Caco-2 (cell line): ENCODE measurements around the gene HSDL1. TPM values are rescaled to one million over a fixed set of nuclear protein-coding genes. Genes with fewer than 3 reads are reported as not detected.

ENCODE experiments used
- BruUV-seq: library from RNA; stranded (reverse); fragments of 400-500 nt; replicated peaks from 2 replicates; lab custom pipeline; 2021; lab: Mats Ljungman, UMichigan
- CTCF ChIA-PET: fragments of 300-600 bp; sonication (Branson Sonifier 250); formaldehyde crosslinking; loops from one replicate; lab custom pipeline; 2022; ENCODE audit warnings: antibody characterized with exemption; lab: Charles Lee
- POLR2A ChIA-PET: fragments of 300-600 bp; sonication (Branson Sonifier 250); formaldehyde crosslinking; loops from one replicate; lab custom pipeline; 2022; ENCODE audit warnings: antibody characterized with exemption; lab: Charles Lee
- DNase-seq, 2 experiments: peaks; one replicate each; pipeline versions ENCODE4 v3.0.0 to v3.0.0-alpha.2; 2020 to 2022
- H3K27me3 ChIP-seq: replicated peaks from 2 replicates; pipeline ENCODE4 v1.6.0; 2011; ENCODE audit warnings: low read length; ENCODE audit not compliant: control insufficient read depth, insufficient read depth
- H3K36me3 ChIP-seq: 2 replicates; pipeline ENCODE4 v1.5.1; 2011; ENCODE audit warnings: low read length; ENCODE audit not compliant: control insufficient read depth, insufficient read depth
- H3K4me1 ChIP-seq: fragments of 250-450 bp; sonication (Bioruptor Pico); 2 replicates; pipeline ENCODE4 v1.5.1; 2020; ENCODE audit warnings: mild to moderate bottlenecking
- H3K4me3 ChIP-seq: 2 replicates; pipeline ENCODE4 v1.5.1; 2011; ENCODE audit warnings: low read depth, mild to moderate bottlenecking, control low read depth, low read length
- H3K9me3 ChIP-seq: fragments of 250-450 bp; sonication (Bioruptor Pico); 2 replicates; pipeline ENCODE4 v1.5.1; 2020; ENCODE audit warnings: mild to moderate bottlenecking, moderate library complexity
- H3K27ac Mint-ChIP-seq: one replicate; pipeline ENCODE4 v1.8.0; 2022; ENCODE audit warnings: mixed read lengths; ENCODE audit not compliant: unreplicated experiment
- H3K27me3 Mint-ChIP-seq: one replicate; pipeline ENCODE4 v1.8.0; 2022; ENCODE audit warnings: mixed read lengths; ENCODE audit not compliant: insufficient read depth, unreplicated experiment
- H3K36me3 Mint-ChIP-seq: one replicate; pipeline ENCODE4 v1.8.0; 2022; ENCODE audit warnings: mild to moderate bottlenecking, mixed read lengths; ENCODE audit not compliant: insufficient read depth, unreplicated experiment
- H3K4me1 Mint-ChIP-seq: one replicate; pipeline ENCODE4 v1.8.0; 2022; ENCODE audit warnings: low read depth, mixed read lengths; ENCODE audit not compliant: unreplicated experiment
- H3K4me3 Mint-ChIP-seq: one replicate; pipeline ENCODE4 v1.8.0; 2022; ENCODE audit warnings: mild to moderate bottlenecking, moderate library complexity, mixed read lengths; ENCODE audit not compliant: unreplicated experiment
- H3K9me3 Mint-ChIP-seq: one replicate; pipeline ENCODE4 v1.8.0; 2022; ENCODE audit warnings: mixed read lengths; ENCODE audit not compliant: unreplicated experiment
- intact Hi-C: fragments of 100-400 bp; cut with micrococcal nuclease; formaldehyde crosslinking; loops from one replicate; pipeline ENCODE4 v1.10.0; 2022; ENCODE audit not compliant: unreplicated experiment
- total RNA-seq: library from RNA; stranded (reverse); gene quantifications from 2 replicates; pipeline ENCODE4 v1.2.3, GENCODE V29; 2022
- TF ChIP-seq, protein P1 (sequence below), 2 experiments: fragments of 200-600 bp in 1 of 2; IDR thresholded peaks; 1 replicate in 1 of 2; 2 replicates in 1 of 2; pipeline versions ENCODE4 v1.5.1 to v1.8.0; 2011 to 2022; ENCODE audit warnings: antibody characterized with exemption in 1 of 2, control low read depth in 1 of 2, inconsistent platforms in 1 of 2, low read depth in 1 of 2, low read length in 1 of 2, mild to moderate bottlenecking in 1 of 2, moderate library complexity in 1 of 2; ENCODE audit not compliant: insufficient read depth in 1 of 2, severe bottlenecking in 1 of 2, unreplicated experiment in 1 of 2

HSDL1 gene
- total RNA-seq, 1 experiment from 2014 or later, result 23.7 TPM

DNA sequence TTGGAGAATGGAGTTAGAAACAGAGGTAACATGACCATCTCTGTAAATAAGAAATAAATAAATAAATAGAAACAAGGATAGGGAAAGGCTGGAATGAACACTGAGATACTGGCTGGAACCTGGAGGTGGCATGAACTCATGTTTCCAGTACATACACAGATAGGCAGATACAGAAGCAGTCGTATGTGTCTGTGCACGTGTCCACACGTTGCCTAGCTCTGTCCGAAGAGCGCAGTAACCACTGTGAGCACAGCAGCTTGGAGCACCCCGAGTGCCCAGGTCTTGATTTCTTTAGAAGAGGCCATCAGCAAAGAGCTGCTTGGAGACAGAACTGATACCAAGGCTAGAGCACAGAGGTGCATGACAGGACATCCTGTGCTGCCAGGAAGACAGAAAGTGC lies 65.3 kb downstream of the HSDL1 start:
- no peak for DNase-seq
- Mint-ChIP-seq H3K27ac (no peak overlapping the region), H3K4me3 (no peak overlapping the region), H3K27me3 (no peaks in the 10 kb centered on the region), H3K36me3 (peaks cover 57% of the 10 kb centered on the region), H3K9me3 (no peaks in the 10 kb centered on the region), H3K4me1 (no peaks in the 10 kb centered on the region)
- intact Hi-C loops, result loop anchor here (10.0 kb wide), 1 partner anchor 405 kb away; no protein-coding TSS in a partner anchor
- CTCF ChIA-PET, result interaction anchor here (0.6 kb wide), 2 partner anchors 81 to 89 kb away, joined by 3 read pairs; no protein-coding TSS in a partner anchor
- no TSS peak for BruUV-seq
- Histone ChIP-seq H3K4me1 (no peaks in the 10 kb centered on the region), H3K9me3 (no peaks in the 10 kb centered on the region), H3K4me3 (no peak overlapping the region), H3K27me3 (no peaks in the 10 kb centered on the region), H3K36me3 (peaks cover 13% of the 10 kb centered on the region)
- TF ChIP-seq, protein P1, sequence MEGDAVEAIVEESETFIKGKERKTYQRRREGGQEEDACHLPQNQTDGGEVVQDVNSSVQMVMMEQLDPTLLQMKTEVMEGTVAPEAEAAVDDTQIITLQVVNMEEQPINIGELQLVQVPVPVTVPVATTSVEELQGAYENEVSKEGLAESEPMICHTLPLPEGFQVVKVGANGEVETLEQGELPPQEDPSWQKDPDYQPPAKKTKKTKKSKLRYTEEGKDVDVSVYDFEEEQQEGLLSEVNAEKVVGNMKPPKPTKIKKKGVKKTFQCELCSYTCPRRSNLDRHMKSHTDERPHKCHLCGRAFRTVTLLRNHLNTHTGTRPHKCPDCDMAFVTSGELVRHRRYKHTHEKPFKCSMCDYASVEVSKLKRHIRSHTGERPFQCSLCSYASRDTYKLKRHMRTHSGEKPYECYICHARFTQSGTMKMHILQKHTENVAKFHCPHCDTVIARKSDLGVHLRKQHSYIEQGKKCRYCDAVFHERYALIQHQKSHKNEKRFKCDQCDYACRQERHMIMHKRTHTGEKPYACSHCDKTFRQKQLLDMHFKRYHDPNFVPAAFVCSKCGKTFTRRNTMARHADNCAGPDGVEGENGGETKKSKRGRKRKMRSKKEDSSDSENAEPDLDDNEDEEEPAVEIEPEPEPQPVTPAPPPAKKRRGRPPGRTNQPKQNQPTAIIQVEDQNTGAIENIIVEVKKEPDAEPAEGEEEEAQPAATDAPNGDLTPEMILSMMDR (IDR thresholded peaks at IDR 0.05; ENCODE audit: insufficient read depth in 1 of 2, low read depth in 1 of 2, low read length in 1 of 2, severe bottlenecking in 1 of 2, unreplicated experiment in 1 of 2), result no peak
- POLR2A ChIA-PET, result no interaction called here

DNA sequence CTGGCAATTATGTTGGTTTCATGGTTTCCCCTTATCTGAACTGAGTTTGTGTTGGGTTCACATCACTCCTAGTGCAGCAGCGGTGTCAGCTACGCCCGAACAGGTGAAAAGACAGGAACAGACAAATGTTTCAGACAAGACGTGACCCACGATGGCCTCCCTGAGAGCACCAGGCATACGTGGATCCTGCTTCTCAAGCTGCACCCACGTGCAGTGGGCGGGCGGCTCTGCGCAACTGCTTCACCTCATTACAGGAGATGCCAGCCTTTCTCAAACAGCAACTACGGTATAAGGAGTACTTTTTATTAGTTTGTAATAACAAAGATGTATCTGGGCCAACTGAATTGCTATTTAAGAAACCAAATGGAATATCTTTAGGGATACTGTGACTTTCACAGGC lies 69.6 kb downstream of the HSDL1 start:
- H3K4me3 ChIP-seq, result no peak overlapping the region
- no peaks in the 10 kb centered on the region for H3K4me1 ChIP-seq
- no peak for DNase-seq
- no peaks in the 10 kb centered on the region for H3K9me3 ChIP-seq
- H3K27me3 Mint-ChIP-seq, result no peaks in the 10 kb centered on the region
- no peak overlapping the region for H3K27ac Mint-ChIP-seq
- peaks cover 44% of the 10 kb centered on the region for H3K36me3 Mint-ChIP-seq
- TF ChIP-seq, protein P1 (IDR thresholded peaks at IDR 0.05; ENCODE audit: insufficient read depth in 1 of 2, low read depth in 1 of 2, low read length in 1 of 2, severe bottlenecking in 1 of 2, unreplicated experiment in 1 of 2), result no peak
- no peaks in the 10 kb centered on the region for H3K9me3 Mint-ChIP-seq
- no peak overlapping the region for H3K4me3 Mint-ChIP-seq
- peaks cover 7% of the 10 kb centered on the region for H3K36me3 ChIP-seq
- intact Hi-C loops, result no loop called here
- no TSS peak for BruUV-seq
- ChIA-PET CTCF (interaction anchor here (0.6 kb wide), 1 partner anchor 9 kb away, joined by 3 read pairs; no protein-coding TSS in a partner anchor), POLR2A (no interaction called here)
- H3K27me3 ChIP-seq, result no peaks in the 10 kb centered on the region
- H3K4me1 Mint-ChIP-seq, result no peaks in the 10 kb centered on the region

DNA sequence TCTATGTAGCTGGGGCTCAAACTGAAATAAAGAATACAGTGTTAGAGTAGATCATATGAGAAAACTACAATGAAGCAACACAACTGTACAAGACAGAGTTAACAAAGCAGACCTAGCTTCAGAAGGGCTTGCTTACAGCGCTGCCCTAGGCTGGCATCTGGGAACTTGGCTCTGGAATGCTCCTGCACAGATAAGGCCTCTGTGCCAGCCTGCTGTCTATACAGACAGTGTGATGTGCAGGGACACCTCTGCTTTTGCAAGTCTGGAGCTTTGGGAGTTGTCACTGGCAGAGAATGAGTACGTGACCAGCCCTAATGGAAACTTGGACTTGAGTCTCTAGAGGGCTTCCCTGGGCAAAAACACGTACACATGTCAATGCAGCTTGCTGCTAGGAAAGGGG lies 70.3 kb downstream of the HSDL1 start:
- intact Hi-C loops, result no loop called here
- no peaks in the 10 kb centered on the region for H3K27me3 Mint-ChIP-seq
- Histone ChIP-seq H3K4me1 (no peaks in the 10 kb centered on the region), H3K4me3 (no peak overlapping the region), H3K36me3 (peaks cover 9% of the 10 kb centered on the region), H3K27me3 (no peaks in the 10 kb centered on the region), H3K9me3 (no peaks in the 10 kb centered on the region)
- TF ChIP-seq, protein P1 (IDR thresholded peaks at IDR 0.05; ENCODE audit: insufficient read depth in 1 of 2, low read depth in 1 of 2, low read length in 1 of 2, severe bottlenecking in 1 of 2, unreplicated experiment in 1 of 2), result no peak
- H3K27ac Mint-ChIP-seq, result no peak overlapping the region
- H3K4me3 Mint-ChIP-seq, result no peak overlapping the region
- DNase-seq, result no peak
- no TSS peak for BruUV-seq
- H3K9me3 Mint-ChIP-seq, result no peaks in the 10 kb centered on the region
- H3K4me1 Mint-ChIP-seq, result no peaks in the 10 kb centered on the region
- H3K36me3 Mint-ChIP-seq, result peaks cover 51% of the 10 kb centered on the region
- POLR2A ChIA-PET, result no interaction called here
- CTCF ChIA-PET, result interaction anchor here (0.6 kb wide), 1 partner anchor 10 kb away, joined by 3 read pairs; no protein-coding TSS in a partner anchor

Other genes with a start within 250 kb of the HSDL1 start
- gene MLYCD, start 246.1 kb downstream of the HSDL1 start, total RNA-seq, result 8.7 and 9.0 TPM in 2 replicates
- 18.6 and 21.8 TPM in 2 replicates for gene OSGIN1, start 191.9 kb downstream of the HSDL1 start, total RNA-seq
- gene NECAB2, start 176.9 kb downstream of the HSDL1 start, total RNA-seq, result 0.68 and 0.79 TPM in 2 replicates
- 0.79 and 2.1 TPM in 2 replicates for gene SLC38A8, start 102.4 kb downstream of the HSDL1 start, total RNA-seq
- 93.2 and 96.4 TPM in 2 replicates for gene MBTPS1, start 28.2 kb downstream of the HSDL1 start, total RNA-seq
- gene DNAAF1, start 131 bp upstream of the HSDL1 start, total RNA-seq, result 0.07 TPM in 1 of 2 replicates, not detected in the other
- 69.9 and 79.7 TPM in 2 replicates for gene TAF1C, start 41.9 kb upstream of the HSDL1 start, total RNA-seq
- gene ADAD2, start 46.0 kb upstream of the HSDL1 start, total RNA-seq, result not detected in 2 replicates
- gene KCNG4, start 94.8 kb upstream of the HSDL1 start, total RNA-seq, result not detected in 2 replicates
- not detected in 2 replicates for gene WFDC1, start 149.7 kb upstream of the HSDL1 start, total RNA-seq
- gene ATP2C2, start 223.4 kb upstream of the HSDL1 start, total RNA-seq, result 45.7 and 47.0 TPM in 2 replicates